Colonic mucosa (tissue), 4 donors: ENCODE data around the gene UPB1. TPM values are rescaled to one million over a fixed set of nuclear protein-coding genes. Genes with fewer than 3 reads are reported as not detected.
"Not testable (repeated sequence)": the region's sequence is repeated elsewhere in the genome, so short reads cannot be mapped to it uniquely, and the experiment has no call there.

Experiments used
- DNase-seq: peaks from one replicate; pipeline ENCODE4 v3.0.0-alpha.2; 2020
- H3K27ac ChIP-seq: fragments of 200-600 bp; one replicate; pipeline ENCODE4 v1.8.0; 2021
- H3K27me3 ChIP-seq: fragments of 200-600 bp; one replicate; pipeline ENCODE4 v1.8.0; 2021
- H3K36me3 ChIP-seq: fragments of 200-600 bp; one replicate; pipeline ENCODE4 v1.8.0; 2021
- H3K4me1 ChIP-seq: fragments of 200-600 bp; one replicate; pipeline ENCODE4 v1.8.0; 2021; ENCODE audit warnings: mild to moderate bottlenecking
- H3K4me3 ChIP-seq: fragments of 200-600 bp; one replicate; pipeline ENCODE4 v1.8.0; 2021
- H3K9ac ChIP-seq, 2 donors: one replicate each; pipeline ENCODE4 v1.7.0; 2013; ENCODE audit warnings: control low read depth in 2 of 2, low read depth in 2 of 2, low read length in 2 of 2
- H3K9me3 ChIP-seq: fragments of 200-600 bp; one replicate; pipeline ENCODE4 v1.8.0; 2021
- CTCF ChIP-seq: fragments of 200-600 bp; IDR thresholded peaks from one replicate; pipeline ENCODE4 v1.8.0; 2022; ENCODE audit warnings: antibody characterized with exemption, mild to moderate bottlenecking
- intact Hi-C: fragments of 100-400 bp; cut with DNase I; formaldehyde crosslinking; loops from one replicate; pipeline ENCODE4 v1.14.1; 2022
- total RNA-seq, 2 donors: library from RNA; stranded (reverse); fragmentation: NEBNext Ultra II Directional in 1 of 2; extraction: Animal tissue kit (Norgen Biotek cat#: 25700) in 1 of 2; gene quantifications; one replicate each; pipeline ENCODE4 v1.2.1, GENCODE V29; 2021
- donor health status: healthy.
- donor health status: DM: no; HTN: no; CAD: no.
- donor health status: DM: no; HTN: no; CAD: no.

The UPB1 gene
- total RNA-seq, 2 donors from 2014 or later: 0.16 to 0.20 TPM

DNA sequence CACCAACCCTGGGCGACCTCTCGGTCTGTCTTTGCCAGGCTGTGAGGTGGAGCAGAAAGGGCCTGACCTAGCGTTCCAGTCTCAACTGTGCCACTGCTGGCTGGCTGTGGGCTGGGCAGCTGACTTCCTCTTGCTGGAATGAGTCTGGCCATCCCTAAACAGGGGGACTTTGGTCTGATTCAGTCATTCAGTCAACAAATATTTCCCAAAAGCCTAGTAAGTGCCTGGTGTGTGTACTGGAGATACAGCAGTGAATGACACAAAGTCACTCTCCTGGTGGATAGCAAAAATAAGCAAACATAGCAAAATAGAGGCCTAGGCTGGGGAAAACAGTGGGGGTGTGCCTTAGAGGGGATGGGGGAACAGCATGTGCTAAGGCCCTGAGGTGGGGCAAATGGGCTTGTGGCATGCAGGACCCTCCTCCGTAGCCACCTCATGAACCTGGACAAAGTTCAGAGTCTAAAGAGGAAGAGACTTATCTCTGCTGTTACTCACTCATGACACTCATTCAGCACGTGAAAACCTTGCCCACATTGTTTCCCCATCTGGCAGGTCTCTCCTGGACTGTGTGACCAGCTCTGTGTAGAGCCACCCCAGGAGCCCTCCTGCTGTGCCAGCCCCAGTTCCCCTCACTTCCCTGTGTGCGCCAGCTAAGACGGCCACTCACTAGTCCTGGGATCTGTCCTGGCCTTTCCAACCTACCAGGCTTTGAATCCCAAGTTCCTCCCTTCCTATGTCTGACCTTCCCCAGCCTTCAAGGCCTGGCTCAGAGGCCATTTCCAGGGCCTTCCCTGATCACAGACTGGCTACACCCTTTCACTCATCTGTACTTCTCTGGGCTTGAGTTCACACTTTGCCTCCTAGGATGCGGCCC lies 55.1 kb downstream of the UPB1 start:
- no peak for TF ChIP-seq CTCF
- Histone ChIP-seq H3K36me3 (peaks cover 12% of the 10 kb centered on the region), H3K4me3 (no peak overlapping the region), H3K27me3 (no peaks in the 10 kb centered on the region), H3K27ac (peak overlapping the region; percentile 87), H3K4me1 (peaks cover 35% of the 10 kb centered on the region), H3K9me3 (no peaks in the 10 kb centered on the region), H3K9ac (peak overlapping the region; percentile 12 to 27)
- DNase-seq: peak; percentile 76
- intact Hi-C loops: no loop called here

- Histone ChIP-seq H3K4me3 (no peak overlapping the region), H3K9ac (peak overlapping the region; percentile 12 to 27), H3K27ac (peak overlapping the region; percentile 87), H3K36me3 (peaks cover 12% of the 10 kb centered on the region), H3K4me1 (peaks cover 35% of the 10 kb centered on the region), H3K9me3 (no peaks in the 10 kb centered on the region), H3K27me3 (no peaks in the 10 kb centered on the region)
- TF ChIP-seq CTCF: no peak
- intact Hi-C loops: no loop called here
- DNase-seq: no peak
Measured at GRCh38 chr22:24550902-24551435, 55.8 kb downstream of the UPB1 start.

DNA sequence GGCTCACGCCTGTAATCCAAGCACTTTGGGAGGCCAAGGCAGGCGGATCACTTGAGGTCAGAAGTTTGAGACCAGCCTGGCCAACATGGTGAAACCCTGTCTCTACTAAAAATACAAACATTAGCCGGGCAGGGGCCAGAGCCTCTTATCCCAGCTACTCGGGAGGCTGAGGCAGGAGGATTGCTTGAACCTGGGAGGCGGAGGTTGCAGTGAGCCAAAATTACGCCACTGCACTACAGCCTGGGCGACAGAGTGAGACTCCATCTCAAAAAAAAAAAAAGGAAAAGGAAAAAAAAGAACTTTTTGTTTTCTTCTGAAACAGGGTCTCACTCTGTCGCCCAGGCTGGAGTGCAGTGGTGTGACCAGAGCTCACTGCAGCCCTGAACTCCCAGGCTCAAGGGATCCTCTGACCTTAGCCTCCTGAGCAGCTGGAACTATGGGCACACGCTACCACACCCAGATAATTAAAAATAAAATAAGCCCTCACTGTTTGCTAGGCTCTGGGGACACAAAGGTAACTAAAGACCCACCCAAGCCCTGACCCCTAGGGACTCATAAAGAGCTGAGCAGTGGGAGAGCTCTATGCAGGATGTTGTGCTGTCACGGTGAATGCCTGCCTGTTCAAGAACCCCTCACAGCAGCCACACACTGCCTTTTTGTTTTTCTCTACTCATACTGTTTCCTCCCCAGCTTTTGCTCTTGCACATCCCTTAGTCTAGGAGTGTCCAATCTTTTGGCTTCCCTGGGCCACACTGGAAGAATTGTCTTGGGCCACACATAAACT lies 57.6 kb downstream of the UPB1 start:
- peak overlapping the region; percentile 4 to 95 for H3K9ac ChIP-seq
- peak; percentile 37 for DNase-seq
- intact Hi-C loops, H3K9me3 ChIP-seq, H3K27me3 ChIP-seq, H3K36me3 ChIP-seq: not testable (repeated sequence)
- H3K27ac ChIP-seq: peak overlapping the region; percentile 87
- peak overlapping the region; percentile 99 for H3K4me3 ChIP-seq
- peaks cover 47% of the 10 kb centered on the region for H3K4me1 ChIP-seq

GRCh38 chr22:24553597-24554312 lies 58.6 kb downstream of the UPB1 start:
- Histone ChIP-seq H3K36me3 (peaks cover 10% of the 10 kb centered on the region), H3K4me1 (peaks cover 47% of the 10 kb centered on the region), H3K9me3 (no peaks in the 10 kb centered on the region), H3K27ac (peak overlapping the region; percentile 100), H3K27me3 (no peaks in the 10 kb centered on the region), H3K4me3 (peak overlapping the region; percentile 99), H3K9ac (peak overlapping the region; percentile 93 to 95)
- intact Hi-C loops: no loop called here
- peak; percentile 36 for DNase-seq
- TF ChIP-seq CTCF: no peak

DNA sequence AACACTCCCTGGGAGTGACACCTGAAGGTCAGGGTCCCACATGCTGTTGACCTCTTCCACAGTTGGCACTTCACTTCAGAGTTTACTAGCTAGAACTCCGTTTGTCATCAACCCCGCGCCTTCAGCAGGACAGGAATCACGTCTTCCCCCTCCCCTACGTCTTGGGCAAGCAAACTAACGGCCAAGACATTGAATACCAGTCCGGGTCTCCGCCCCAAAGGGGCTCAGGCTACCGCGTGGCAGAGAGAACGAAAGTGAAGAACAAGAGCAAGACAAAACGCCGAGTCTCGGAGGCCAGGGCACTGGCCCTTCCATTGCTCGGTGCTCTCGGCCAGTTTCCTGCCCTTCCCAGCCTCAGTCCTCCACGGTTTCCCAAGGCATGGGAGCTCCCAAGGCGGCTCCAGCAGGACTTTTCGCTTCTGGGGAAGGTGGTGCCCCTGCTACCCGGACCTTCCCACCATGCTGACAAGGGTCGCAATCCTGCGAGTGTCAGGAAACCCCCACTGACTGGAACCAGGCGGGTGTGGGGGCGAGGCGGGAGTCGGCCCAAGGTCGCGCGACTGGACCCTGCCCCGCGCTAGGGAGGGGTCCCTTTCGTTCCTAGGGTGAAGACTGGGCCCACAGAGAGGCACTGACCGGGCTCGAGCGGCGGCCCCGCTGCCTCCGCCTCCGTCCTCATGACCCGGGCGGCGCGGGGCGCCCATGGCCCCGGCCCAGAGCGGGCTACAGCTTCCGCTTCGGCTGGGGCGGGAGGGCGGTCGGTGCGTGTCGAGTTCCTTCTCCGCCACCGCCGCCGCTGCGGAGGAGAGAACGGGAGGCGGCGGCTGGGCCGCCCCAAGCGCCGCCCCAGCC lies 59.4 kb downstream of the UPB1 start, which contains the start of gene GUCD1:
Gene GUCD1 (minus strand): TSS at position 826 of the 852 bp plus-strand sequence. CDS start 147 bp downstream, at position 679.
- intact Hi-C loops: no loop called here
- Histone ChIP-seq H3K4me3 (peak within 1 kb of the TSS; percentile 99), H3K9ac (peak within 1 kb of the TSS; percentile 93 to 95), H3K27me3 (no peaks in the 10 kb centered on the region), H3K4me1 (peaks cover 46% of the 10 kb centered on the region), H3K9me3 (no peaks in the 10 kb centered on the region), H3K27ac (peak within 1 kb of the TSS; percentile 100), H3K36me3 (peaks cover 10% of the 10 kb centered on the region)
- peak; percentile 63 for DNase-seq
- TF ChIP-seq CTCF: no peak
